DMS53 treated with DMSO at 0.1 percent for 48 hours (cell line): ENCODE results near the gene CLIP1.
A peak's percentile ranks its signal among the peaks of the same experiment; 100 is the strongest.

Source experiments
- DNase-seq: peaks from one replicate; lab custom pipeline; 2025; ENCODE audit not compliant: unreplicated experiment; lab: John Stamatoyannopoulos, UW

Gene CLIP1

DNA sequence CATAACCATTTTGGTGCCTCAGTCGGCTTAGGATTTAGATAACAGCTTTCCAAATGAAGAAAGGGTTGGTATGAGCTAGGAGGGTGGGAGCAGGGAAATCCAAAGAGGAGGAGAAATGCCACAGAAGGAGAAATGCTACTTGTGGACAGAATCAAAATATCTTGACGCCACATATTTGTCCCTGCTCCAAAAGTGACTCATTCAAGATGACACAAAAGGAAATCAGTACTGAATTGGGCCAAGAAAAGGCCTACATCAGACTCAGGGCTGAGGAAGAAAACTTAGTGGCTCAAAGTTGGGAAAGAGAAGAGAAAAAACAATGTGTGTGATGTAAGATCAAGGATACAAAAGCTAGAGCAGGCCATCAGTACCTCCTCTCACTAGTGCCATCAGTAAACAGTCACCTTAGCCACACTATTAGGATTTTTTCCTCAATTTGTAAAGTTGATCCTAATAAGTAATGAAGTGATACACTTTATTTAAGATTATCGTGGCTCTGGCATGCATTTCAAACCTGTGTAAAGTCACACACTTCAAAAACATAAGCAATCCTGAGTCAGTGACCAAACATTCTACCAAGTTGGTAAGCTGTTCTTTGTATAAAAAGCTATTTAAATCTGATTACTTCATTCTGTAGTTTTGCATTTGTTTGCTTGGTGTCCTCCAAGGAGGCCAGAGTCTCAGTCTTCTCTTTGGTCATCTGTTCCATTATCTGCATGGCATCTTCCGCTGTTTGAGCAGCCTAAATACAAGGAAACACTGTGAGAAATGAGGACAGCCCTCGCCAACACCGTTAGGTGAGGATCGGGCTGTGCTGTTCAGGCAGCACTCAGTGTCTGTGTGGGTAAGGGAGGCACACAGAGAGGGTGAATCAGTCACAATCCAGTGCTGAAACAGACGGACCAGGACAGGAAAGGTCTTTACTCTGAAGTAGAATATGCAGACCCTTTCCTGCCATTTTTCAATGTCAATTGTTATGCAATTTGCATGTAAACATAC lies 103.6 kb downstream of the CLIP1 start:
- DNase-seq = no peak

- no peak for DNase-seq
Measured at GRCh38 chr12:122312926-122313325, 109.5 kb downstream of the CLIP1 start.

GRCh38 chr12:122311696-122312095 lies 110.8 kb downstream of the CLIP1 start:
- DNase-seq = no peak

DNA sequence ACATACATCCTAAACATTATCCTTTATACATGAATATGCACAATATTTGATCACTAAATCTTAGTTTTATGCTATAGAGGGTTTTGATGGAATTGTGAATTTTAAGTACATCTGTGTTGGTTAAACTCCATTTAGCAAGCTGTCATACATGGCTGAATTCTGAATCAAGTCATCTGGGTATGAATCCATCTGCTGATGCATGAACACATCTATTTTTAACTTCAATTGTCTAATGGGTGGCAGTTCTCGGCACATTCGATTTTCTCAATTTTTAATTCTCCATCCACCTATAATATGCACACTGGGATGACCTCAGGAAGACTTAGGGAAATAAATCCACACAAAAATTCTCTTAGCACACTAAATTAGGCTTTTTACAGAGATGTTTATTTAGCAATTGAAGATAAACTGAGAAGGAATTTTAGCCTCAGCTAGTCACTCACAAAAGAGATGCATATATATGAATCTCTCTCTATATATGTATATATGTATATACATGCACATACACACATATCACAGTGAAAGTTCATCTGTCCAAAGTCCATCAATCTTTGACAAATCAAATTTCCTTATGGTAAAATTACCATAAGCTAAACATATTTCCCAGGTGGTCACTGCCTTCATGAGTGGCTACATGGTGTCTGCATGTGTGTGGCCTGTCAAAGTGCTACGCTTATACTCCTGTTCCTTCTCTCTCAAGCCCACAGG lies 111.7 kb downstream of the CLIP1 start:
- DNase-seq = no peak

- DNase-seq = no peak
Measured at GRCh38 chr12:122309564-122310121, 112.8 kb downstream of the CLIP1 start.

GRCh38 chr12:122308811-122309210 lies 113.7 kb downstream of the CLIP1 start:
- no peak for DNase-seq

- no peak for DNase-seq
Measured at GRCh38 chr12:122306407-122306806, 116.1 kb downstream of the CLIP1 start.

GRCh38 chr12:122304924-122305323 lies 117.5 kb downstream of the CLIP1 start:
- DNase-seq = no peak

GRCh38 chr12:122303068-122303467 lies 119.4 kb downstream of the CLIP1 start:
- no peak for DNase-seq

DNA sequence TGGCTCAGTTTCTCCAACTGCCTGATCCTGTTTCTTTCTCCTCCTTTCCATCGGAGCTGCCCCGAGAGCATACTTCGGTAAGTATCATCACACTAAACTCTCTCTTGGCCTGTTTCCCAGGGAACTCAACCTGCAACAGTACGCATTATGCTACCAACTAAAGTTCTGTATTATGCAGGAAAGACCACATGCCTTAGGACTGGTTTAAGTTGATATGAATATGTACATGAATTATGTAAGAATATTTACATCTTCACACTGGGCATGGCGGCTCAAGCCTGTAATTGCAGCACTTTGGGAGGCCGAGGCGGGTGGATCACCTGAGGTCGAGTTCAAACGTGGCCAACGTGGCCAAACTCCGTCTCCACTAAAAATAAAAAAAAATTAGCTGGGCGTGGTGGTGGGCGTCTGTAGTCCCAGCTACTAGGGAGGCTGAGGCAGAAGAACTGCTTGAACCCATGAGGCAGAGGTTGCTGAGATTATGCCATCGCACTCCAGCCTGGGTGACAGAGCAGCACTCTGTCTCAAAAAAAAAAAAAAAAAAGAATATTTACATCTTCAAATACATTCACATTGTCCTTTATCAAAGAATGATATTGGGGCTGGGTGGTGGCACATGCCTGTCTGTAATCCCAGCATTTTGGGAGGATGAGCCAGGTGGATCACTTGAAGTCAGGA lies 124.3 kb downstream of the CLIP1 start:
- no peak for DNase-seq

DNA sequence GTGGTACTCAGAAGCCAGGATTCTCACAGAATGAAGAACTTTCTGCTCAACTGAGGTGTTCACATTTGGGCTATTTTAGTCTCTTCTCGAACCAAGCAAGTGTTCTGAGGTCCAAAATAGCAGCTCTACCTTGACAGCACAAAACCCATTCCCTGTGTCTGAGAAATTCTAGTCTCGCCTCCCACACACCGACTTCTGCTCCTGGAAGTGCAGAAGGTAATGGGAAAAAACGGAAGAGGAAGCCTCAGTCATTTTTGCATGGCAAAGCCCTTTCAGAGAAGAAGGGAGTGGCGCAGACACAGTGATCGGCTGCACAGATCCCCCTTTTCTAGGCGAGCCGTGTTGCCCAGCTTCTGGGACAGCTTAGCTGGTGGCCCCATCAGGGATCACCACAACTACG lies 125.0 kb downstream of the CLIP1 start:
- no peak for DNase-seq

GRCh38 chr12:122295877-122296276 lies 126.6 kb downstream of the CLIP1 start:
- DNase-seq = no peak

GRCh38 chr12:122293081-122293480 lies 129.4 kb downstream of the CLIP1 start:
- DNase-seq = no peak

DNA sequence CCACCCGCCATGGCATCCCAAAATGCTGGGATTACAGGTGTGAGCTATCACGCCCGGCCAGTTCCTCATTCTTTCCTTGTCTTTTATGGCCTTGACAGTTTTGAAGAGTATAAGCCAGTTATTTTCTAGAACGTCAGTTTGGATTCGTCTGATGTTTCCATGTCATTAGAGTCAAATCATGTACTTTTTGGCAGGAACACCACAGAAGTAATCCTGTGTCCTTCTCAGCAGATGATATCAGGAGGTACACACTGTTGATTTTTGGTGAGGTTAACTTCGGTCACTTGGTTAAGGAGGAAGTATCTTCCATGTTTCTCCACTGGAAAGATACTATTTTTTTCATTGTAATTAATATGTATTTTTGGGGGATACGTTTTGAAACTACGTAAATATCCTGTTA lies 131.0 kb downstream of the CLIP1 start:
- DNase-seq = no peak

DNA sequence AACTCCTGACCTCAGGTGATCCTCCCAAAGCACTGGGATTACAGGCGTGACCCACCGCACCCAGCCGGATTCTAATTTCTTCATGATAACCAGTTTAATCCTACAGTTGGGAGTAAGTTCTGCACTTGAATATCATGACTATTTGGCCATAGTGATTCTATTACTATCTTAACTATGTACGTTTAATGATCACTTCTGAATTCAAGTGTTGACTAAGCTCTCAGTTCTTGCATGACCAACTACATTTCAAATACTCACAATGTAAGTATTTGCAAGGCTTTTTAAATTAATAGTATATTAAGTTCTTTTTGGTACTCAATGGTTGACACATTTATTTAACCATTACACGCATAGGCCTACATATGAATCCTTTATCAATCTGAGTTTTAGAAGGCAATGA lies 138.8 kb downstream of the CLIP1 start:
- DNase-seq = no peak

GRCh38 chr12:122282061-122282460 lies 140.4 kb downstream of the CLIP1 start:
- DNase-seq = no peak

DNA sequence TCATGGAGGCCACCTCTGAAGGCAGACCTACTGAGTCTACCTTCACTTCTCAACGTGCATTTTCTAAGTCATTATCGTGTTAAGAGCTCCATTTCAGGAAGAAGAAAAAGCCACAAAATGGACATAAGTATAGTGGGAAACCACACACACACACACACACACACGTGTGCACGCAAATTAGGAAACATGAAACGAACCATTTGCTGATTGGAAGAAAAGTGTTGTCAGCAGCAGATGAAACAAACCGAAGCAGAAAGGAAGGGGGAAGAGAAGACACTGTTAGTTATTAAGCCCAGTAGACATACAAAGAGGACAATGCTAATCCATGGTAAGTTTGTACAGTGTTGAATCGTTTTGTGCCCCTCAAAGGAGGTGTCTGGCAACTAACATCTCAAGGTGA lies 146.2 kb downstream of the CLIP1 start:
- DNase-seq = no peak

- DNase-seq = no peak
Measured at GRCh38 chr12:122275459-122275858, 147.0 kb downstream of the CLIP1 start.

GRCh38 chr12:122266230-122266901 lies 156.1 kb downstream of the CLIP1 start, which contains the start of gene VPS33A:
VPS33A (minus strand) TSS chr12:122266494; CDS start chr12:122266408, 86 bp downstream.
- DNase-seq = peak; percentile 95

DNA sequence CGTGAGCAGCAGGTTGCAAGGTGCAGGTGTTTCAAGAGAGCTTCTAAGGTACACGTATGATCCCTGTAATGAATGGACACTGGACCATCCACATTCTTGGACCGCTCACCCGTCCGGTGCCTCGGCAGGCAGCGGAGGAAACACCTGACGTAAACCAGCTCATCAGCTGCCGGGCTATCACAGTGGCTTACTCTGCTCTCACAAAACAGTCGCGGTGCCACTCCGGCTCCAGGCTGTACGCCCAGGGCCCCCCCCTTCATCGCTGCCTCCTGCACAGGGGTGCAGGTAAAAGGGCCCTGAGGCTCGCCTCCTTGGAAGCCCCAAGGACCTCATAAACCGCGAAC lies 156.6 kb downstream of the CLIP1 start:
- peak; percentile 37 for DNase-seq

- no peak for DNase-seq
Measured at GRCh38 chr12:122265476-122265875, 157.0 kb downstream of the CLIP1 start.
